Fibroblast of skin of left biceps (primary cell): ENCODE measurements around the gene UBE2V1.
A peak's percentile ranks its signal among the peaks of the same experiment; 100 is the strongest.
"Not testable (repeated sequence)": the region's sequence is repeated elsewhere in the genome, so short reads cannot be mapped to it uniquely, and the experiment has no call there.

Source experiments
- DNase-seq, 2 experiments: peaks; one replicate each; pipeline ENCODE4 v3.0.0-alpha.2; 2013; ENCODE audit warnings: low read depth in 2 of 2

Gene UBE2V1

GRCh38 chr20:50137702-50138101, 24.8 kb upstream of the UBE2V1 start:
- not testable (repeated sequence) for DNase-seq

GRCh38 chr20:50136822-50137599, 24.1 kb upstream of the UBE2V1 start:
- no peak for DNase-seq

DNA sequence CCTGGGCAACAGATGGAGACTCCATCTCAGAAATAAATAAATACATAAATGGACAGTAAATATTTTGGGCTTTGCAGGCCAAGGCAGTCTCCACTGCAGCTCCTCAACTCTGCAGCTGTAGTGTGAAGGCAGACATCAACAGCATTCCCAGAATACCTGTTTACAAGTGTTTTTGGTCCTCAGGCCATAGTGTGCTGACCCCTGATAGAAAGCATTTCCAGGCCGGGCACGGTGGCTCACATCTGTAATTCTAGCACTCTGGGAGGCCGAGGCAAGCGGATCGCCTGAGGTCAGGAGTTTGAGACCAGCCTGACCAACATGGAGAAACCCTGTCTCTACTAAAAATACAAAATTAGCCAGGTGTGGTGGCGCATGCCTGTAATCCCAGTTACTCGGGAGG, 22.2 kb upstream of the UBE2V1 start:
- not testable (repeated sequence) for DNase-seq

GRCh38 chr20:50133474-50134217, 20.7 kb upstream of the UBE2V1 start:
- DNase-seq = no peak

- DNase-seq = no peak
Observed at GRCh38 chr20:50133041-50133440, 20.1 kb upstream of the UBE2V1 start.

GRCh38 chr20:50130995-50131394, 18.0 kb upstream of the UBE2V1 start:
- no peak for DNase-seq

- no peak for DNase-seq
Observed at GRCh38 chr20:50130356-50130723, 17.4 kb upstream of the UBE2V1 start.

DNA sequence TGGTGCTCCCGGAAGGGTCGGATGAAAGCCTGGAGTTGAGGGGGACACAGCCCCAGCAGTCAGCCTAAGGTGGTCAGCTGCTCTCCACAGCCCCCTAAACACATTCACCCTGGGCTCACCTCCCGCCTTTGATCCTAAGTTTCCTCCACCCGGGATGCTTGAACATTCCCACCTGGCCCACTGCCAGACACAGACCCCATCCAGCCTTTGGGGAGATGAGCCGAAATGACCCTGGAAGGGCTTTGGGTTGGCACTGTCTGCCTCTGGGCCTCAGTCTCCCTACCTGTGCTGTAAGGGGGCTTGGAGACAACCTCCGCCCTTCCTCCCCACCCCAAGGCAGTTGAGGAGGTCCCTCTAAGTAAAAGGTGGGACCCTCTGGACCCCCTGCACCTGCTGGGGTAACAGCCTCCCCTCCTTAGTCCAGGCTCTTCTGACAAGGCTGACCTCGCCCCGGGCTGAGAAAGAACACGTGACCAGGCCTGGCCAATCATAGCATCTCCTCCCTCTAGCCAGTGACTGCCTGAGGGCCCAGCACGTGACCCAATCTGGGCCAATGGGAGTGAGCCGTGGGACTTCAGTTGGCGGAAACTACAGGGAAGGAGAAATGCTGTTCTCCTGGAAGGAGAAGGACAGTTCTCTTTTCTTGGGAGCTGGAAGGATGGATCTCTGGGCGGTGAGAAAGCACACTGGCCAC, 16.9 kb upstream of the UBE2V1 start:
- DNase-seq = no peak

DNA sequence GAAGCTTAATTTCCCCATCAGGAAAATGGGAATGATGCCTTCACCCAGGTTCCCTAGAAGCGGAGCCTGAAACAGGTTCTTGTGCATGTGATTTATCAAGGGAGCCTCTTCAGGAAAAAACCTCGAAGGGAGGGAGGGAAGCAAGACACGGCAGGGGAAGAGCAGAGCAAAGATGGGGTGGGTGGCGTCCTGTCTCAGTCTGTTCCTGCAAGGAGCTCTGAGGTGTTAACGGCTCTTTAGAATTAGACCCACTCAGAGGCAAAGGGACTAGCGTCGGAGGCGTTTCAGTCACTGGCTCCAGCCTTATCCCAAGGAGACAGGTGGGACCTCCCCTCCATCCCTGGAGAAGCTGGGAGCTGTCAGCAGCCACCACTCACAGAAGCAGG, 15.6 kb upstream of the UBE2V1 start:
- DNase-seq = no peak

DNA sequence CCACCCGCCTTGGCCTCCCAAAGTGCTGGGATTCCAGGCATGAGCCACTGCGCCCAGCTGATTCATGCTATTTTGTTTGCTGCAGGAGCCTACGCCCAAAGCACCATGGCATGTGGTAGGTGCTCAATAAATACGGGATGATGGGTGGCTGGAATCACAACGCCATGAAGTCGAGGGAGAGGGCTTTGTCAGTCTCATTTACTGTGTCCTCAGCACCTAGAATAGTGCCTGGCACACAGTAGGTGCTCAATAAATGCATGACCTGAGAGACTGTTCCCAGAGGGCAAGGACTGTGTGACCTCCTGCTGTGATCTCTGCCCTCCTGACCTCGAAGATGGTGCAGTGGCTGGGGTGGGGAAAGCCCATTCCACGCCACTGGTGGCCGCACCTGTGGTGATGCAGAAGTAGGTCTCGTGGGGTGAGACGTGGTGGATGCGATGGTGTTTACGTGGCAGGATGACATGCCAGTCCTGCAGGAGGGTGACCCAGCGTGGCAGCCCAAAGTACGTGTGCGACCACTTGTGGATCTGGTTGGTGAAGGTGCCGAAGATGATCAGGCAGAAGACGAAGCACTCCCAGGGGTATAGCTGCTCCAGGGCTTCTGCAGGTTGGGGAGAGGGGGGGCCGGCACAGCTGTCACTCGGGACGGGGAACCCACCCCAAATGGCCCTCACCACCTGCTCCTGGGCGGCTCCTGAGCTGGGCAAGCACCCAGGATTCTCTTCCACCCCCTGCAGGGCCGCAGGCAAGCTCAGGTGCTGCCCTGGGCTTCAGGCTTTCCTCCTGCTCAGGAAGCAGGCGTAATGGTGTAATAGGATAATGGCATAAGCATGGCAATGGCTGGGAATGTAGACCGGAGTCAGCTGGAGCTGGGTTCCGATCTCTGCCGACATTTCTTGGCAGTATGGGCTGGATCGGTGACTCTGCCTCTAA, 14.9 kb upstream of the UBE2V1 start:
- no peak for DNase-seq

GRCh38 chr20:50126662-50127061, 13.7 kb upstream of the UBE2V1 start:
- no peak for DNase-seq

DNA sequence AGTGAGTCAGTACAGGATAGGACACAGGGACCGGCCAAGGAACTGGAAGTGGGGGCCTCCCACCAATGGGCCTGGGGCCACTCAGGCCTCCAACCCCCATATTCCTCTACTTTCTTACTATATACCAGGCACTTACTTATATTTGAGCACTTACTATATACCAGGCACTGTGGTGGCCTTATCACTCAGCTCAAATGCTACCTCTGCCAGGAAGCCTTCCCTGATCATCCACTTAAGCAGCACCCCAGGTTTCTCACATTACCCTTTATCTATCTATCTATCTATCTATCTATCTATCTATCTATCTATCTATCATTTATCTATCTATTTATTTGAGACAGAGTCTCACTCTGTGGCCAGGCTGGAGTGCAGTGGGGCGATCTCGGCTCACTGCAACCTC, 12.3 kb upstream of the UBE2V1 start:
- DNase-seq = no peak

- no peak for DNase-seq
Observed at GRCh38 chr20:50124496-50124895, 11.5 kb upstream of the UBE2V1 start.

DNA sequence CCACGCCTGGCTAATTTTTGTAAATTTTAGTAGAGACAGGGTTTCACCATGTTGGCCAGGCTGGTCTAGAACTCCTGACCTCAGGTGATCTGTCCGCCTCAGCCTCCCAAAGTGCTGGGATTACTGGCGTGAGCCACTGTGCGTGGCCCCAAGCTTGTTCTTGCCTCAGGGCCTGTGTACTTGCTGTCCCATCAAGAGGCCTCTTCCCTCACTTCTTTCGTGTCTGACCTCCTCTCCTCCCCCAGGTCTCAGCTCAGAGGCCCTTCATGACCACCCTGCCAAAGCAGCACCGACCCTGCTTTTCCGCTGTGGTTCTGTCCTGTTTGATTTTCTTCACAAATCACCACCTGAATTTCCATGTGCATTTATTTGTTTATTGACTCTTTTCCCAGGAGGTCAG, 10.5 kb upstream of the UBE2V1 start:
- no peak for DNase-seq

DNA sequence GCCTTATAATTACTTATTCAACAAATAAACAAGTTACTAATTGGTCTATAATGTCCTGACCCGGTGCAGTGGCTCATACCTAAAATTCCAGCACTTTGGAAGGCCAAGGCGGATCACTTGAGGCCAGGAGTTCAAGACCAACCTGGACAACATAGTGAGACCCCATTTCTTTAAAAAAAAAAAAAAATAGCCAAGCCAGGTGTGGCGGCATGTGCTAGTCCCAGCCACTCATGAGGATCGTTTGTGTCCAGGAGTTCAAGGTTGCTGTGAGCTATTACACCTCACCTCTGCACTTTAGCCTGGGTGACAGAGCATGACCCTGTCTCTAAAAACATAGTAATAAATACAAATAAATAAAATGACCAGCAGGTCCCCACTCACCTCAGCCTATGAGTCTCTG, 9.8 kb upstream of the UBE2V1 start:
- no peak for DNase-seq

DNA sequence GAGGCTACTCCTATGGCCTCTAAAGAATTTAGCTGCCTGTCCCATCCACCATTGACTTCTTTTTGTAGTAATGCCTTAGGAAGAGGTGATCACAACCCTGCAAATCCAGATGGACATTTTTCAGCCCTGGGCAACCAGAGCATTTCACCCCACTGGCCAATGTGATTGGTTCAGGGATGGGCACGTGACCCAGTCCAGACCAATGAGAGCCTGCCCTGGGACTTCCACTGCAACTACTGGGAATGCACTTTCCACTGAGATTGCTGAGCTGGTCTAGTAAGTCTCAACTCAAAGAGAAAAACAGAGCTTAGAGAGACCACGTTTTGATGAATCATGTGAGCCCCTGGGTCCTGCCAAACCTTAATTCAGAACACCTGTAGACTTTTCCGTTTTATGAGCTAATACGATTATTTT, 8.9 kb upstream of the UBE2V1 start:
- DNase-seq = peak; percentile 67 to 72

DNA sequence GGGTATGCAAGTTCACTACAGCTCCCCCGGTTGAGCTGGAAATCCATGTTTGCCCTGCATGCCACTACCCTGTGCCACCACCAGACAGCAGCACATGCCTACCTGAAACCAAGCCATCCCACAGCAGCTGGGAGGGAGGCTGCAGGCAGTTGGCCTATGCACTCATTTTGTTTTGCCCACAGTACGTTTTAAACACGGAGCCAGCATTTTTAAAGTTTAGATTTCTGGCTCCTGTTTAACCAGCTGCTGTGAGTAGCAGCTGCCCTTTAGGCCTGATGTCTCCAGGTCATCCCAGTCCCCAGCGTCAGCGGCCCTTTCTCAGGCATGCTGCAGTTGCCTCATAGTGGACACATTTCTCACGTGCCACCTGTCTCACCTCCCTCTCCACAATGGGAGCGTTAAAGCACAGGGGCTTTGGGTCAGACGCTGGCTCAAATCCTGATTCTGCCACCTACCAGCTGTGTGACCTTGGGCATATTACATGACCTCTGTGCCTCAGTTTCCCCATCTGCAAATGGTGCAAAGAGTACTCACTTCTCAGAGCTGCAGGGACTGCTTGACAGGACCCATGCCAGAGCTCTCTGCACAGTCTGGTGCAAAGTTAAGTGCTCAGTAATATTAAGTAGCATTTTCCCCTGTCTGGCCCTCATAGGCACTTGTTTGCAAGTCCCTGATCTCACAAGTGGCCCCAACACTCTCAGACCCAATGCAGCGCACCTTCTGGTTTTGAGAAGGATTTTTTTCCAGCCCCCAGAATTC, 8.2 kb upstream of the UBE2V1 start:
- DNase-seq = no peak

DNA sequence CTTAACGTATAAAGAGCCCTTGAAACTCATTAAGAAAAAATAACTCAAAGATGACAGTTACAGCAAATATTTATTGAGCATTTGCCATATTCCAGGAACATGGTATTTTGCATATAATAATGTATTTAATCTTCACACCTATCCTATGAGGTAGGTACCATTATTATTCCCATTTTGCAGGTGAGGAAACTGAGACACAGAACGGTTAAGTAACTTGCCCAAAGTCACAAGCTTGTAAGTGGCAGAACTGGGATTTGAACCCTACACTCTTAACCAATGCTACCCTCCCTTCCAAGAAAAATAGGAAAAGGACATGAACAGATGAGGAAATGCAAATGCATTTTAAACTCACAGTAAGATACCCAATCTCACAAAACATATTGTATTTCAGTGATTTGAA, 5.3 kb upstream of the UBE2V1 start:
- DNase-seq = no peak

DNA sequence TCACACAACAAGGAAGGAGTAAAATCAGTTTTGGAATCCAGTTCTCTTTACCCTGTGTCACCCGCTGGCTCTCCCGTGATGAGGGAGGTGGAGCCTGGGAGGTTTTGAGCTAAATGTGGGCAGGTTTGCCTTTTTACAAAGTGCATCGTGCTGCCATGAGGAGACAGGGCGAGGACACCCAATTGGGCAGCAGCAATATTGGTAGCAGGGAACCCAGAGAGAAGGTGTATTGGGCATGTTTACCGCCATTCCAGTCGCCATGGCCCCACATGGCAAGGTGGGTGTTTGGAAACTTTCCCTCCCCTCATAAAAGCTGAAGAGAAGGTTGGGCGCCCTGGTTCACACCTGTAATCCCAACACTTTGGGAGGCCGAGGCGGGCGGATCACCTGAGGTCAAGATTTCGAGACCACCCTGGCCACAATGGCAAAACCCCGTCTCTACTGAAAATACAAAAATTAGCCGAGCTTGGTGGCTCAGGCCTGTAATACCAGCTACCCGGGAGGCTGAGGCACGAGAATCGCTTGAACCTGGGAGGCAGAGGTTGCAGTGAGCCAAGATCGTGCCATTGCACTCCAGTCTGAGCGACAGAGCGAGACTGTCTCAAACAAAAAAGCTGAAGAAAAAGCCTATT, 3.5 kb upstream of the UBE2V1 start:
- no peak for DNase-seq

GRCh38 chr20:50115591-50116367, 2.8 kb upstream of the UBE2V1 start:
- DNase-seq = peak; percentile 88 to 89
